Glutamatergic neuron (in vitro differentiated cells): Measurements from ENCODE around the gene TTYH2. TPM values are rescaled to one million over a fixed set of nuclear protein-coding genes. Genes with fewer than 3 reads are reported as not detected.

Experiments used
- DNase-seq: peaks from one replicate; pipeline ENCODE4 v3.0.0; 2022
- H3K27ac Mint-ChIP-seq: one replicate; pipeline ENCODE4 v1.8.0; 2020; ENCODE audit warnings: mild to moderate bottlenecking, mixed read lengths, inconsistent platforms; ENCODE audit not compliant: unreplicated experiment
- H3K27me3 Mint-ChIP-seq: one replicate; pipeline ENCODE4 v1.8.0; 2020; ENCODE audit warnings: mild to moderate bottlenecking, moderate library complexity, mixed read lengths, inconsistent platforms; ENCODE audit not compliant: unreplicated experiment
- H3K36me3 Mint-ChIP-seq: one replicate; pipeline ENCODE4 v1.8.0; 2020; ENCODE audit warnings: mild to moderate bottlenecking, mixed read lengths, inconsistent platforms; ENCODE audit not compliant: unreplicated experiment
- H3K4me1 Mint-ChIP-seq: one replicate; pipeline ENCODE4 v1.8.0; 2020; ENCODE audit warnings: mild to moderate bottlenecking, low read depth, mixed read lengths, inconsistent platforms; ENCODE audit not compliant: unreplicated experiment
- H3K4me3 Mint-ChIP-seq: one replicate; pipeline ENCODE4 v1.8.0; 2020; ENCODE audit warnings: mild to moderate bottlenecking, mixed read lengths, inconsistent platforms; ENCODE audit not compliant: unreplicated experiment
- H3K9me3 Mint-ChIP-seq: one replicate; pipeline ENCODE4 v1.8.0; 2020; ENCODE audit warnings: mild to moderate bottlenecking, moderate library complexity, mixed read lengths, inconsistent platforms; ENCODE audit not compliant: unreplicated experiment
- total RNA-seq: library from RNA; stranded (reverse); fragmentation: NEBNext Ultra II Directional; extraction: Animal tissue kit (Norgen Biotek cat#: 25700); gene quantifications from one replicate; pipeline ENCODE4 v1.2.1, GENCODE V29; 2021; ENCODE audit not compliant: unreplicated experiment
- TF ChIP-seq, protein P1 (sequence below): fragments of 200-600 bp; sonication (generic); IDR thresholded peaks from one replicate; pipeline ENCODE4 v1.5.0; 2021; ENCODE audit not compliant: partially characterized antibody, unreplicated experiment

The TTYH2 gene
- total RNA-seq, 1 donor from 2014 or later: 121 TPM

DNA sequence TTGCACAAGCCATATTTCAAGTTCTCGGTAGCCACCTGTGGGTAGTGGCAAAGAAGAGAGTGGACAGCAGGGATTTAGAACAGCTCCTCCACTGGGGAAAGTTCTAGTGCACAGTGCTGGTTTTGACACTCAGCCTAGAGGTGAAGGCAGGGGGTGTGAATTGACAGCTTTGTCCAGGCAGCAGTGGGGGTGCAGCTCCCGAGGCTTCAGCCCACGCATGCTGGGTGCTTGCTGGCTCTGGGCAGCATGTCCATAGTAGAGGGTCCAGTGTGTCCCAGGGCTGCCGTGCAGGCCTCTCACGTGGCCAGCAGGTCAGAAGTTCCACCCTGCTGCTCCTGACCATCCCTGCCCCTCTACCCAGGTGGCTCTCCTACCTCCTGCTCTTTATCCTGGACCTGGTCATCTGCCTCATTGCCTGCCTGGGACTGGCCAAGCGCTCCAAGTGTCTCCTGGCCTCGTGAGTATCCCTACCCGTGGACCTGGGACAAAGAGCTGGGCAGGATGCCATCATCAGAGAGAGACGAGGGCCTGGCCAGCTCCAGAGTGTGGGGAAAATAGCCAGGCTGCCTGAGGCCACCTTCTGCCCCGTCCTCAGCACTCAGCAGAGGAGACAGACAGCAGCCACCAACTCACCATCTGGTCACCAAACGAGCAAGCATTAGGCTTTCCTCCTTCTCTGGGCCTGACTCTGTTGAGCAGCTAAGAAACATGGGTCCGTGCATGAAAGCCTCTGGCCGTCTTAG, 29.8 kb downstream of the TTYH2 start:
- TF ChIP-seq, protein P1, sequence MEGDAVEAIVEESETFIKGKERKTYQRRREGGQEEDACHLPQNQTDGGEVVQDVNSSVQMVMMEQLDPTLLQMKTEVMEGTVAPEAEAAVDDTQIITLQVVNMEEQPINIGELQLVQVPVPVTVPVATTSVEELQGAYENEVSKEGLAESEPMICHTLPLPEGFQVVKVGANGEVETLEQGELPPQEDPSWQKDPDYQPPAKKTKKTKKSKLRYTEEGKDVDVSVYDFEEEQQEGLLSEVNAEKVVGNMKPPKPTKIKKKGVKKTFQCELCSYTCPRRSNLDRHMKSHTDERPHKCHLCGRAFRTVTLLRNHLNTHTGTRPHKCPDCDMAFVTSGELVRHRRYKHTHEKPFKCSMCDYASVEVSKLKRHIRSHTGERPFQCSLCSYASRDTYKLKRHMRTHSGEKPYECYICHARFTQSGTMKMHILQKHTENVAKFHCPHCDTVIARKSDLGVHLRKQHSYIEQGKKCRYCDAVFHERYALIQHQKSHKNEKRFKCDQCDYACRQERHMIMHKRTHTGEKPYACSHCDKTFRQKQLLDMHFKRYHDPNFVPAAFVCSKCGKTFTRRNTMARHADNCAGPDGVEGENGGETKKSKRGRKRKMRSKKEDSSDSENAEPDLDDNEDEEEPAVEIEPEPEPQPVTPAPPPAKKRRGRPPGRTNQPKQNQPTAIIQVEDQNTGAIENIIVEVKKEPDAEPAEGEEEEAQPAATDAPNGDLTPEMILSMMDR: no peak
- peaks cover 5% of the 10 kb centered on the region for H3K27me3 Mint-ChIP-seq
- H3K36me3 Mint-ChIP-seq: peaks cover 13% of the 10 kb centered on the region
- H3K27ac Mint-ChIP-seq: no peak overlapping the region
- DNase-seq: no peak
- peaks cover 4% of the 10 kb centered on the region for H3K9me3 Mint-ChIP-seq
- no peak overlapping the region for H3K4me3 Mint-ChIP-seq
- H3K4me1 Mint-ChIP-seq: peaks cover 12% of the 10 kb centered on the region

DNA sequence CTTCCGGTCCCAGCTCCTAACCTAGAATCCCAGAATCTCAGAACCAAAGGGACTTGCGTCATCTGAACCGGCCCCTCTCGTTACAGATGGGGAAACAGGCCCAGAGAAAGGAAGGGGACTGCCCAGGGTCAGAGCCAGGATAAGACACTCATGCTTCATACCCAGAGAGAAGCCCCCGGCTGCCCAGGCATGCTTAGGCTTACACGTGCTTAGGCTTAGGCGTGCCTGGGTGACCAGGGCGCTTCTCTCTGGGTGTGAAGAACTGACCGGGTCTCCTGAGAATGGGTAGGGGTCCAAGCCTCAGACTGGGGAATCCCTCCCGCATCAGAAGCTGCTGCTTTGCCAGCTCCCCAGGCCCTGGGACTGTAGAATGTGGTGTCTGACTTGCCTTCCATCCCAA, 30.8 kb downstream of the TTYH2 start:
- Mint-ChIP-seq H3K9me3 (peaks cover 5% of the 10 kb centered on the region), H3K27ac (no peak overlapping the region), H3K27me3 (peaks cover 5% of the 10 kb centered on the region), H3K4me1 (peaks cover 18% of the 10 kb centered on the region), H3K4me3 (no peak overlapping the region), H3K36me3 (peaks cover 13% of the 10 kb centered on the region)
- no peak for DNase-seq
- TF ChIP-seq, protein P1: no peak

DNA sequence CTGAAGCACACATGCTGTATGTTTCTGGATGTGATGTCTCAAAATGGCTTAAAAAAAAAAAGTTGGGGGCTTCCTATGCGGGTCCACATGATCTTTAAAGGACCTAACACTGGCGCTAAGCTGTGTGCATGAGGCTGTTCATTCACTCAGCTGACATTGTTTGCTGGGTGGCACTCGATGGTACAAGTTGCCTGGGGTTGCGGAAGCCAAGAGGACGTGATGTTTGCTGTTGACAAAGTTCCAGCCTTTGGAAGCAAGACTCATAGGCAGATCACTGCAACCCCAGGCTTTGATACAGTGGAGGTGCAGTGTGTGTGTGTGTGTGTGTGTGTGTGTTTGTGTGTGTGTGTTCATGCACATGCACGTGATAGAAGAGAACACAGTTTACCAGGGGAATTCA, 31.2 kb downstream of the TTYH2 start:
- TF ChIP-seq, protein P1: no peak
- peaks cover 5% of the 10 kb centered on the region for H3K9me3 Mint-ChIP-seq
- H3K27me3 Mint-ChIP-seq: peaks cover 5% of the 10 kb centered on the region
- H3K36me3 Mint-ChIP-seq: peaks cover 13% of the 10 kb centered on the region
- no peak for DNase-seq
- H3K27ac Mint-ChIP-seq: no peak overlapping the region
- peaks cover 18% of the 10 kb centered on the region for H3K4me1 Mint-ChIP-seq
- H3K4me3 Mint-ChIP-seq: no peak overlapping the region

DNA sequence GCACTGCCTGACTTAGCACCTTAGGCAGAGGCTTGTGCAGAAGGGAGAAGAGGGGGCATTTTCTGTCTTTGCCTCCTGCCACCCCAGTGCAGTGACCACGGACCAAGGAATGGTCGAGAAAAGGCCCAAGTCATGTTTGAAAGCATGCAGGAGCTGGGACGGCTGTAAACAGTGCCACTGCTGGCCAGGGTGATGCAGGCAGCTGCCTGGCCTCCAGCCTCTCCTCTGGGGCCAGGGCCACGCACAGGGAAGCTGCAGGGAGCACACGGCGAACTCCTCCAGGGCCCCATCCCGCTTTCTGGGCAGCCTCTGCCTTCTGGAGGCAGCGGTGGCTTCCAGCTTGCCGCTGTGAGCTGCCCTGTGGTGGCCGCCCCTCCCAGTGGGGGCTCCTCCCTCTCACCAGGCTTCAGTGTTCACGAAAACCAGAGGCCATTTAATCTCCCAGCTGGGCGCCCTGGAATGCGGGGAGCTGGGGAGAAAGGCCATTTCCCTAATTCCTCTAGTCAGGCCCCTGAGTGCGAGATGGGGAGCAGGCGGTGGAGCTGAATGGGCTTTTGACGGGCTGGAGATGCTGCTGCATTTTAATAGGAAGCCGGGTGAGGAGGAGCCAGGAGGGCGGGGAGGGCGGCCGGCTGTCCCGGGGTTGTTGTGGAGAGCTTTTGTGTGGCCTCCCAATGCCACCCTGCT, 31.9 kb downstream of the TTYH2 start:
- DNase-seq: no peak
- H3K36me3 Mint-ChIP-seq: peaks cover 13% of the 10 kb centered on the region
- H3K27ac Mint-ChIP-seq: no peak overlapping the region
- H3K4me3 Mint-ChIP-seq: no peak overlapping the region
- peaks cover 5% of the 10 kb centered on the region for H3K9me3 Mint-ChIP-seq
- peaks cover 18% of the 10 kb centered on the region for H3K4me1 Mint-ChIP-seq
- TF ChIP-seq, protein P1: no peak
- peaks cover 5% of the 10 kb centered on the region for H3K27me3 Mint-ChIP-seq

DNA sequence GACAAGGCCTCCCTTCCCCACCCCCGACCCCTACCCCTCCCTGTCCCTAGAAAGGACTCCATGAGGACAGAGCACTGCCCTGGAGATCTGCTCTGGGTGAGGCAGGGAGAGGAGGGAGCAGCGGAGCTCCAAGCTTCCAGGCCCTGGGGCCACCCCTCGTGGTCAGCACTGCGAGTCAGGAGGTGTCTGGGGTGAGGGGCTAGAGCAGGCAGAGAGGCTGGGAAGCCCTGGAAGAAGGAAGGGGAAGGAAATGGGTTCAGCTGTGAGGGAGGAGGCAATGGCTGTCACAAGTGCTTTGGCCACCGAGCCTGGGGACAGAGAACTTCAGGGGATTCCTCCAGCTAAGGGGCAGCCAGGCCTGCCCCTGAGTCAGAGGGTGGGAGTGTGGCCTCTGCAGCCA, 32.5 kb downstream of the TTYH2 start:
- peaks cover 13% of the 10 kb centered on the region for H3K36me3 Mint-ChIP-seq
- H3K27me3 Mint-ChIP-seq: peaks cover 6% of the 10 kb centered on the region
- TF ChIP-seq, protein P1: no peak
- H3K27ac Mint-ChIP-seq: no peak overlapping the region
- DNase-seq: no peak
- no peak overlapping the region for H3K4me3 Mint-ChIP-seq
- H3K4me1 Mint-ChIP-seq: peaks cover 20% of the 10 kb centered on the region
- peaks cover 5% of the 10 kb centered on the region for H3K9me3 Mint-ChIP-seq
